Metanephros (tissue), 2 donors: ENCODE data around the gene SMARCD2. TPM values are rescaled to one million over a fixed set of nuclear protein-coding genes. Genes with fewer than 3 reads are reported as not detected.

Source experiments
- small RNA-seq: library from RNA; depleted of rRNA; stranded (forward); fragments of <200 nt; gene quantifications from one replicate; pipeline ENCODE3, GENCODE V24; 2014; ENCODE audit warnings: low replicate concordance
- total RNA-seq: library from RNA; depleted of rRNA; stranded (reverse); fragments of >200 nt; gene quantifications from one replicate; pipeline ENCODE4 v1.2.3, GENCODE V29; 2014

SMARCD2 gene
- total RNA-seq: 65.7 TPM

GRCh38 chr17:63842540-63843386 lies at the start of gene SMARCD2:
Gene SMARCD2, minus strand, starts transcription at chr17:63842685. Its CDS starts 11 bp downstream, at chr17:63842674.

DNA sequence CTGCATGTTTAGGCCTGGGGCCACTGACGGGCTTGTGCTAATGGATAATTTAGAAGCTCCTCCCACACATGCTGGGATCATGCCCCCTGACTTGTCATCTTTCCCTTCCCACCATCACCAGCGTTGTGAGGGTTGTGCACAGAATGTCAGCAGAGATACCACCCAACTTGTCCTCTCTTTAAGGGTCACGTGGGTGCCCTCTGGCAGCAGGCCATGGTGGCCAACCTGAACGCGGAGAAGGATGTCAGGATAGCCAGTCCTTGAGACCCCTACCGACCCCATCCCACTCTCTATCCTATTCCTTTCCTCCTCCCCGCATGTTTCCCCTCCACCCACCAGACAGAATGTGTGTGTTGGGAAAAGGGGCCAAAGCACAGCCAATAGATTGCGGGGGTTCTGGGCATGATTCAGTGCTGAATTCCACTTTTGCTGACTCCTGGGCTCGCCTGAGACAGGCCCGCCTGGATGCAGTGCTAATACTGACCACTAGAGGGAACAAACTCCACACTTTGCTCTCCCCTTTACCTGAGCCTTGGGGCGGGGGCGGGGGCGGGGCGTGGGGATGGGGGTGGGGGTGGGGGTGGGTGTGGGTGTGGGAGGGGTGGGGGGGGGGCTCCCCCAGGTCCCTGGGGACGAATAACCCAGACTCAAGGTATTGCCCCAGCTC lies 39.6 kb upstream of the SMARCD2 start, which contains the start of gene GH2:
TSS of gene GH2 (minus strand) at position 10 of the 667 bp plus-strand sequence. CDS start 143 bp downstream, outside the sequence.

DNA sequence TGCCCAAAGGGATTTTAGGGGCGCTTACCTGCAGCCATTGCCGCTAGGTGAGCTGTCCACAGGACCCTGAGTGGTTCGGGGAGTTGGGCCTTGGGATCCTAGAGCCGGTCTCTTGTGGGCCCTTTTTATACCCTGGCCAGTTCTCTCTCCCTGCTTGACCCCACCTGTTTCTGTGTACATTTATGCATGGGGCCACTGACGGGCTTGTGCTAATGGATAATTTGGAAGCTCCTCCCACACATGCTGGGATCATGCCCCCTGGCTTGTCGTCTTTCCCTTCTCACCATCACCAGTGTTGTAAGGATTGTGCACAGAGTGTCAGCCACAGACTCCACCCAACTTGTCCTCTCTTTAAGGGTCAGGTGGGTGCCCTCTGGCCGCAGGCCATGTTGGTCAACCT lies 31.1 kb upstream of the SMARCD2 start, which contains the start of gene CSH2:
TSS of gene CSH2 (minus strand) at position 101 of the 400 bp plus-strand sequence. CDS start at position 38, 63 bp downstream.

GRCh38 chr17:63827002-63827800 lies 15.3 kb downstream of the SMARCD2 start, which contains the start of the genes FTSJ3 and PSMC5:
Gene FTSJ3, minus strand, starts transcription at chr17:63827663. Its CDS starts 761 bp downstream, at chr17:63826902.
Gene PSMC5, plus strand, starts transcription at chr17:63827431. Its CDS starts 60 bp downstream, at chr17:63827491.

Small RNA genes within 50 kb of the gene (small RNA-seq; reads per million reads assigned to genes)
- not detected for gene AC040958.1

Other genes with a start within 250 kb of the SMARCD2 start
- gene TACO1, start 241.8 kb downstream of the SMARCD2 start, total RNA-seq: 17.5 TPM
- gene MAP3K3, start 220.3 kb downstream of the SMARCD2 start, total RNA-seq: 42.7 TPM
- 28.1 TPM for gene LIMD2, start 142.6 kb downstream of the SMARCD2 start, total RNA-seq
- 26.3 TPM for gene STRADA, start 100.9 kb downstream of the SMARCD2 start, total RNA-seq
- 44.5 TPM for gene CCDC47, start 69.1 kb downstream of the SMARCD2 start, total RNA-seq
- gene DDX42, start 68.5 kb downstream of the SMARCD2 start, total RNA-seq: 110 TPM
- 50.8 TPM for gene PSMC5, start 15.3 kb downstream of the SMARCD2 start, total RNA-seq
- 48.4 TPM for gene FTSJ3, start 15.0 kb downstream of the SMARCD2 start, total RNA-seq
- gene CSH2, start 31.0 kb upstream of the SMARCD2 start, total RNA-seq: not detected
- not detected for gene GH2, start 39.3 kb upstream of the SMARCD2 start, total RNA-seq
- not detected for gene CSH1, start 53.9 kb upstream of the SMARCD2 start, total RNA-seq
- gene CSHL1, start 68.6 kb upstream of the SMARCD2 start, total RNA-seq: not detected
- gene GH1, start 76.2 kb upstream of the SMARCD2 start, total RNA-seq: not detected
- gene CD79B, start 89.6 kb upstream of the SMARCD2 start, total RNA-seq: 6.8 TPM
- 17.4 TPM for gene SCN4A, start 130.2 kb upstream of the SMARCD2 start, total RNA-seq
- gene PRR29, start 155.7 kb upstream of the SMARCD2 start, total RNA-seq: 0.99 TPM
- 49.9 TPM for gene ICAM2, start 177.9 kb upstream of the SMARCD2 start, total RNA-seq